Head of caudate nucleus (tissue), 42 donors: ENCODE results near the gene RARRES2.
"Not testable (repeated sequence)": the region's sequence is repeated elsewhere in the genome, so short reads cannot be mapped to it uniquely, and the experiment has no call there.

Source experiments
- DNase-seq, 42 donors: peaks; one replicate each; pipeline versions ENCODE4 v3.0.0 to v3.0.0-alpha.2; 2020 to 2021; ENCODE audit warnings: mixed read lengths in 7 of 42
- intact Hi-C: fragments of 100-400 bp; cut with DNase I; formaldehyde crosslinking; loops from one replicate; pipeline ENCODE4 v1.15.0; 2022

Gene RARRES2

DNA sequence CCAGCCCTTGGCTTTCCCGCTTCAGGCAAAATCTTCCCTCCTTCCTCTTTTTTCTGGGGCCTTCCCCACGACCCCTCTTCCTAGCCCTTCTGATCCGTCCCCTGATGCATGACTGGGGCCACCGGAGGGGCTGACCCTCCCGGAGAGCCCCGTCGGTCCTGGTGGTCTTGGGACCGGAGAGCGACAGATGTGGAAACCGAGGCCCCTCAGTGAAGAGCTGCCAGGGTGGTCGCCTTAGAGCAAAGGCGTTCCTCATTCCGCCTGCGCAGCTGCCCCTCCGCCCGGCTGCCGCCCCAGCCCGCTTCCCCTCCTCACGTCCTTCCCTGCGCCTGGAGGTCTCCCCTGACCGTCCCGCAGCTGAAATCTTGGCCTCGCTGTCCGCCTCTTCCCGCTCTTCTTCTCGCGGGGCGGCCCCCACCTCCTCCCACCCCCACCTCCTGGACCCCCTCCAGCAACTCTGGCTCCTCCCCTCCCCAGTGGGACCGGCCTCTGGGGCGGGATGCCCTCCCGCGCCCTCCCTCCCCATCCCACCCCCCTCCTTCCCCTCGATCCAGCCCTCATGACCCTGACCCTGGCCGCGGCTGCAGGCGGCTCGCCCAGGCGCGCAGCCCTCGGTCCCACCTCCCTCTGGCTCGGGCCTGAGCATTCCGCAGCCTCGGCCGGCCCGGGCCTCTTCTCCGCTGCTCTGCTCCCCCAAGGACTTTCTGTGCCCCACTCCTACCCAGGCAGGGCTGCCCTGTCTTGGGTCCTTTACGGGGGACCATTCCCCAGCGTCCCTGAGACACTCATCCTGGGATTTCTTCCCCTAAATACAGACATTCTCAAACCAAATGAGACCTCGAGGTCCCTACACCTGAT lies at the start of gene RARRES2:
RARRES2 (minus strand) TSS at position 367 of the 858 bp plus-strand sequence. CDS start 1,020 bp downstream, outside the sequence.
- DNase-seq: peak in 17 of 42 donors; percentile 15 to 64 (median 37)
- intact Hi-C loops: no loop called here

- DNase-seq: peak in 2 of 42 donors; percentile 1 to 13
- intact Hi-C loops: loop anchor here (2.0 kb wide), 1 partner anchor 31 kb away; no protein-coding TSS in a partner anchor
Measured at GRCh38 chr7:150390205-150390604, 48.8 kb upstream of the RARRES2 start.

- no peak for DNase-seq
- intact Hi-C loops: no loop called here
Measured at GRCh38 chr7:150389532-150389816, 48.0 kb upstream of the RARRES2 start.

GRCh38 chr7:150388709-150389531 lies 47.5 kb upstream of the RARRES2 start:
- intact Hi-C loops: no loop called here
- peak in 41 of 42 donors; percentile 72 to 94 (median 84) for DNase-seq

DNA sequence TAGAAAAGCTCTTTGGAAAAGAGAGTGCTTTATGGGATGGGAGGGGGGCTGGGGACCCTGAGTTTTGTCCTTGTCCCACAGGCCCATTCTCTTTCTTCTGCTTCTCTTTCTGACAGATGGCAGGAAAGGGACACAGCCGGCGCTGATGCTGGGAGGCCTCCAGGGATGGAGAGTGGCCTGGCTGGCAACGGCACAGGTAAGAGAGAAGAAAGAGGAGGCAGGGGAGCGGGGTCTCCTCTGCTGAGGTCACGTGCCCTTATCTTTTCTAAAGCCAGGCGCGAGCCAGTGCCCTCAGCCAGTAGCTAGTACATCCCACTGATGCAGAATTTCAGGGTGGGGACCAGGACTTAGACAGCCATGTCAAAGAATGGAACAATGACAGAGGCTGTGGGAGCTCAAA lies 46.9 kb upstream of the RARRES2 start:
- DNase-seq: peak in 5 of 42 donors; percentile 1 to 26 (median 5)
- intact Hi-C loops: no loop called here

- DNase-seq: peak in 2 of 42 donors; percentile 1 to 21
- intact Hi-C loops: not testable (repeated sequence)
Measured at GRCh38 chr7:150385884-150386283, 44.5 kb upstream of the RARRES2 start.

DNA sequence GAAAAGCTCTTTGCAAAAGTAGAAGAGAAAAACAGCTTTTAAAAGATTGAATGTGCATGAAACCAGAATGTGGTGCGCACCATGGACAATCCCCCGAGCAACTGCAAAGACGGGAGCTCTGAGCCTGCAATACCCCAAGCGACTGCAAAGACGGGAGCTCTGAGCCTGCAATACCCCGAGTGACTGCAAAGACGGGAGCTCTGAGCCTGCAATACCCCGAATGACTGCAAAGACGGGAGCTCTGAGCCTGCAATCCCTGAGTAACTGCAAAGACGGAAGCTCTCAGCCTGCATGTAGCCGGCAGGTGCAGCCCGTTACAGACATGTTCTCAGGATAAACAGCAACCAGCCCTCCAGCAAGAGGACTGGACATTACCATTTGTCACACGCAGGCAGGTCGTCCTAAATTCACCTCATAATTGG lies 43.9 kb upstream of the RARRES2 start:
- DNase-seq: peak in 8 of 42 donors; percentile 5 to 41 (median 27)
- intact Hi-C loops: no loop called here

DNA sequence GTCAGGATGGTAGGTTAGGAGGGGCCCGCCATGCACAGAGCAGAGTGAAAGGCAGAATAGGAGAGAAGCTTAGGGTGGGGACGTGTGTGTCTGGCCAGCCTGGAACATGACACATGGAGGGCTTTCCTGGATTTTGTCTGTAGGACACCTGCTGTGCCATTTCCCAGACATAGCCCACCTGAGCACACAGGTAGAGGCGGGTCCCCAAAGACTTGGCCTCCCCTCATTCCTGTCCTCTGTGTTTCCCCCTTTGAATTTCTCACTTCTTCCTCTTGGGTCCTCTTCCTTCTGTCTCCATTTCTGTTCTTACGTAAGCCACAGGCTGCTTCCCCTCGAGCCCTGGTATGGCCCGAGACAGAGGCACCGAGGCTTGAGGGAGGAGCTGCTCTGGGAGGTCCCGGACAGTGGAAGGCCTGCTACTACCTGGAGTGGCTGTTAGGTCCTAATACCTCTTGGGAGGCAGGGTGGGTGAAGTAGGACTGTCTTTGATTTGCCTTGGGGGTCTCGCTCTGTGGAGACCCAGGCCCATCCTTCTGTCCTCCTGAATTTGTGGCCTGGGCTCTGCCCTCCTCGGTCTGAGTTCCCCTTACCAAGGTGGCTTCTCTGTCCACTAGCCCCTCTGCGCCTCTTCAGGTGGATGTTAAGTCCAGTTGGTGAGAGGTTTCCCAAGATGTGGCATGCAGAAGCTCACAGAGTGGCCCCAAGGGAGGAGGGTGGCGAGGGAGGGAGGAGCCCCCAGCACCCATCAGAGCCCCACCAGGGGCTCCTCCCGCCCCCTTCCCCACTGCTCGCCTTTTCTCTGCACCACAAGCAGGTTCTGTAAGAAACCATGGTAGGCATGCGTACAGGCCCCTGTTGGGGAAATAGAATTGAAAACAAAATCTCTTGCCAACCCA lies 43.2 kb upstream of the RARRES2 start:
- DNase-seq: peak in 9 of 42 donors; percentile 5 to 46 (median 21)
- intact Hi-C loops: no loop called here

GRCh38 chr7:150383710-150384397 lies 42.4 kb upstream of the RARRES2 start:
- intact Hi-C loops: no loop called here
- DNase-seq: peak; percentile 88 to 100 (median 97)

GRCh38 chr7:150382844-150383225 lies 41.4 kb upstream of the RARRES2 start:
- intact Hi-C loops: no loop called here
- DNase-seq: no peak

GRCh38 chr7:150382123-150382843 lies 40.9 kb upstream of the RARRES2 start:
- intact Hi-C loops: no loop called here
- peak in 29 of 42 donors; percentile 23 to 80 (median 62) for DNase-seq

- intact Hi-C loops: no loop called here
Measured at GRCh38 chr7:150381785-150382122, 40.3 kb upstream of the RARRES2 start.

DNA sequence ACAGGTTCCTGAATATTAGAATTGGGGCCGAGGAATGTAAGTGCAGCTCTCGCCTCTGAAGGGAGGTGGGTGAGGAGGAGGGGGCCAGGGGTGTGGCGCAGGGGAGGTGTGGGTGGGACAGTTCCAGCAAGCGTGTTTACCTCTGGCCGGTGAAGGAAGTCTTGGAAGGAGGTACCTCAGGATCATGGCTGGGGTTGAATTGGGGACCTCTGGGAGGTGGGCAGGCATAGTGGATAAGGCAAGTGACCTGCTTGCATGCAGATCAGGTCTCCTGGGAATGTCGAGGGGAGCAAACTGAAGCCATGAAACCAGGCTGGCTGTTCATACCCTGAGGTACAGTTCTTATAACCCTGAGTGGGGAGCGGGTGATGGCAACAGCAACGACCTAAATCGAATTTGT lies 39.7 kb upstream of the RARRES2 start:
- intact Hi-C loops: no loop called here

More at GRCh38 chr7:150381785-150382122, 40.3 kb upstream of the RARRES2 start:
- peak in 2 of 42 donors; percentile 14 to 33 for DNase-seq

GRCh38 chr7:150380463-150380862 lies 39.0 kb upstream of the RARRES2 start:
- DNase-seq: peak in 5 of 42 donors; percentile 10 to 40 (median 26)
- intact Hi-C loops: no loop called here

More for the DNA sequence above, 39.7 kb upstream of the RARRES2 start:
- DNase-seq: peak in 4 of 42 donors; percentile 10 to 23 (median 17)

DNA sequence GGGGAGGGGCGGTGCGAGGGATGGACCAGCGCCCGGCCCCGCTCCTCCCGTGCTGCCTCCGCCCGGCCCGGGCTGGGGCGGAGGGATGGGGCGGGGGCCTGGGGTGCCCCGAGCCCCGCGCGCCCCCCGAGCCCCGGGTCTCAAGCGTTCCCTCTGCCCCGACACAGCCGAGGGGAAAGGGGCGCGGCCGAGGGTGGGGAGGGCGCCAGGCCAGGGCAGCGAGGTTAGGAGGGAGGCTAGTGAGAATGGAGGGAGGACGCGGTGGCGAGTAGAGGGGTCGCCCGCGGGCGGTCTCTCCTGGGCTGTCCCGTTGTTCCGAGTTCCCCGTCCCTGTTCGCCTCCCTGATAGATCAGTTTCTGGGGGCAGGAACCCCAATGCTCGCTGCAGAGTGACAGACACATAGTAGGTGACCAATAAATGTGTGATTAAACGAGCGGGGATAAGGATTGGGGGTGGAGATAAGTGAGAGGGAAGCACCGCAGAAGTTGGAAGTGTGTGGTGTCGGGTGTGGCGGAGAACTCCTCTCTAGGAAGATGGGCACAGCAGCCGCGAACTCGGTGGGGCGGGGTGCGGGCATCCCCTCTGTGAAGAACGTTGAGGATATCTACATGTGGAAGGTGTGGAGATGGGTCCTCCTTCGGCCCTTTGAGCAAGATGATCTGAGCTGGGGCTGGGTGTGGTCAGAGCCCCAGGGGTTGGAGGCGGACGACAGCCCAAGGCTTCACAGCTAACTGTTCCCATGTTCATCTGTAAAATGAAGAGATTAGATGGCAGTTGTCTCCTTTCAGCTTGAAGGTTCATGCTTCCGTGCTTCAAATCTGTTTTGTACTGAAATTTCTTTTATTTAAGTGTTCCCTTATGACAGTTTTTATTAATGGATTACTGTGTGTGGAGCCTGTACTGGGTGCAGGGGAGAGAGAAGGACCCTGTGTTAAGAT lies 38.3 kb upstream of the RARRES2 start:
- intact Hi-C loops: loop anchor here (10.0 kb wide), 2 partner anchors 505 to 665 kb away; partner anchors contain the start of gene ATP6V0E2

GRCh38 chr7:150378853-150379440 lies 37.5 kb upstream of the RARRES2 start, which contains the start of gene ZNF775:
TSS of gene ZNF775 (plus strand) at chr7:150379330. CDS start at chr7:150388471, 9,141 bp downstream.
- intact Hi-C loops: loop anchor here (10.0 kb wide), 2 partner anchors 504 to 664 kb away; partner anchors contain the start of gene ATP6V0E2
- DNase-seq: peak; percentile 88 to 98 (median 96)

More for the DNA sequence above, 38.3 kb upstream of the RARRES2 start:
- peak in 16 of 42 donors; percentile 28 to 71 (median 40) for DNase-seq
